Gastrocnemius medialis (tissue), 4 donors: Measurements from ENCODE around the gene FBLN2. TPM values are rescaled to one million over a fixed set of nuclear protein-coding genes. Genes with fewer than 3 reads are reported as not detected.
A peak's percentile ranks its signal among the peaks of the same experiment; 100 is the strongest.

Experiments
- ATAC-seq, 2 donors: fragments of 150-250 bp; one replicate each; pipeline ENCODE4 v1.9.1; 2016
- DNase-seq, 2 donors: peaks; one replicate each; pipeline ENCODE4 v3.0.0-alpha.2; 2019
- H3K27ac ChIP-seq, 4 donors: fragments of 200-600 bp; sonication (generic); 1 replicate in 1 of 4; 2 replicates in 3 of 4; pipeline ENCODE4 v1.5.1; 2016 to 2018; ENCODE audit warnings: mild to moderate bottlenecking in 2 of 4, moderate library complexity in 1 of 4
- H3K27me3 ChIP-seq, 3 donors: fragments of 200-600 bp; sonication (generic) in 2 of 3; 1 replicate in 1 of 3; 2 replicates in 2 of 3; pipeline versions ENCODE4 v1.5.1 to v1.6.0; 2016 to 2019; ENCODE audit warnings: mild to moderate bottlenecking in 1 of 3, moderate library complexity in 1 of 3
- H3K36me3 ChIP-seq, 2 donors: fragments of 200-600 bp; sonication (generic) in 1 of 2; one replicate each; pipeline ENCODE4 v1.5.1; 2017 to 2018
- H3K4me1 ChIP-seq, 2 donors: fragments of 200-600 bp; sonication (generic) in 1 of 2; one replicate each; pipeline ENCODE4 v1.5.1; 2016 to 2017; ENCODE audit warnings: mild to moderate bottlenecking in 2 of 2
- H3K4me3 ChIP-seq, 4 donors: fragments of 200-600 bp; sonication (generic) in 3 of 4; 1 replicate in 1 of 4; 2 replicates in 3 of 4; pipeline ENCODE4 v1.5.1; 2016 to 2019; ENCODE audit warnings: mild to moderate bottlenecking in 2 of 4
- H3K9me3 ChIP-seq, 3 donors: fragments of 200-600 bp; sonication (generic) in 2 of 3; 1 replicate in 1 of 3; 2 replicates in 2 of 3; pipeline ENCODE4 v1.5.1; 2016 to 2019
- CTCF ChIP-seq, 5 experiments: fragments of 450-650 bp in 3 of 5; fragments of 200-600 bp in 2 of 5; sonication (generic) in 2 of 5; IDR thresholded peaks in 4 of 5; conservative IDR thresholded peaks in 1 of 5; 1 replicate in 4 of 5; 2 replicates in 1 of 5; pipeline ENCODE4 v1.5.1; 2016 to 2019; ENCODE audit warnings: antibody characterized with exemption in 5 of 5, mild to moderate bottlenecking in 3 of 5, moderate library complexity in 3 of 5
- POLR2A ChIP-seq, 2 donors: fragments of 450-650 bp; IDR thresholded peaks; one replicate each; pipeline ENCODE4 v1.6.1; 2017; ENCODE audit warnings: antibody characterized with exemption in 2 of 2, mild to moderate bottlenecking in 2 of 2, moderate library complexity in 2 of 2
- in situ Hi-C, 4 donors: fragments of 200-750 bp; cut with MboI; loops; one replicate each; pipeline versions ENCODE4 v1.15.0 to v1.8.0; 2017; ENCODE audit warnings: low sequenced_read_pairs in 4 of 4
- intact Hi-C: fragments of 100-400 bp; cut with DNase I; formaldehyde crosslinking; loops from one replicate; pipeline ENCODE4 v1.15.1; 2023; ENCODE audit warnings: low total_unique reads
- total RNA-seq, 4 donors: library from RNA; depleted of rRNA; stranded (reverse); fragments of >200 nt; gene quantifications; one replicate each; pipeline versions ENCODE4 v1.1.0 to v1.2.3, GENCODE V29; 2016

The FBLN2 gene
- total RNA-seq, 4 donors from 2014 or later = 28.9 to 45.7 (median 34.0) TPM

GRCh38 chr3:13555753-13556152 lies 6.8 kb downstream of the FBLN2 start:
- Histone ChIP-seq H3K9me3 (no peaks in the 10 kb centered on the region), H3K4me3 (no peak overlapping the region), H3K27ac (peak overlapping the region; percentile 29 to 55 (median 46)), H3K4me1 (no peaks in the 10 kb centered on the region), H3K27me3 (peaks cover 0 to under 1% (median 0%) of the 10 kb centered on the region in 3 donors), H3K36me3 (no peaks in the 10 kb centered on the region)
- ATAC-seq (peak in 1 of 2 donors; percentile 53), DNase-seq (peak in 1 of 2 donors; percentile 62)
- intact Hi-C loops = no loop called here
- TF ChIP-seq CTCF (IDR thresholded peaks at IDR 0.05 in 4 of 5, conservative IDR thresholded peaks at IDR 0.05 in 1 of 5) = no peak
- TF ChIP-seq POLR2A (IDR thresholded peaks at IDR 0.05) = no peak
- in situ Hi-C loops = no loop called here

- Histone ChIP-seq H3K27me3 (no peaks in the 10 kb centered on the region), H3K9me3 (no peaks in the 10 kb centered on the region), H3K4me1 (no peaks in the 10 kb centered on the region), H3K4me3 (no peak overlapping the region), H3K36me3 (no peaks in the 10 kb centered on the region), H3K27ac (peak overlapping the region; percentile 29 to 55 (median 46))
- intact Hi-C loops (no loop called here), in situ Hi-C loops (no loop called here)
- TF ChIP-seq POLR2A (IDR thresholded peaks at IDR 0.05) = no peak
- TF ChIP-seq CTCF (IDR thresholded peaks at IDR 0.05 in 4 of 5, conservative IDR thresholded peaks at IDR 0.05 in 1 of 5) = no peak
- no peak for ATAC-seq
- DNase-seq = no peak
Measured at GRCh38 chr3:13556207-13556606, 7.3 kb downstream of the FBLN2 start.

- intact Hi-C loops (no loop called here), in situ Hi-C loops (no loop called here)
- H3K27ac ChIP-seq = peak overlapping the region; percentile 28 to 55 (median 49)
- no peaks in the 10 kb centered on the region for H3K9me3 ChIP-seq
- DNase-seq = no peak
- no peak for ATAC-seq
- TF ChIP-seq CTCF (IDR thresholded peaks at IDR 0.05 in 4 of 5, conservative IDR thresholded peaks at IDR 0.05 in 1 of 5) (no peak), POLR2A (IDR thresholded peaks at IDR 0.05) (no peak)
- H3K4me3 ChIP-seq = no peak overlapping the region
- H3K4me1 ChIP-seq = no peaks in the 10 kb centered on the region
- no peaks in the 10 kb centered on the region for H3K27me3 ChIP-seq
- no peaks in the 10 kb centered on the region for H3K36me3 ChIP-seq
Measured at GRCh38 chr3:13556917-13557316, 8.0 kb downstream of the FBLN2 start.

- H3K4me1 ChIP-seq = no peaks in the 10 kb centered on the region
- no peak for DNase-seq
- TF ChIP-seq CTCF (IDR thresholded peaks at IDR 0.05 in 4 of 5, conservative IDR thresholded peaks at IDR 0.05 in 1 of 5) (no peak), POLR2A (IDR thresholded peaks at IDR 0.05) (no peak)
- H3K9me3 ChIP-seq = no peaks in the 10 kb centered on the region
- intact Hi-C loops (no loop called here), in situ Hi-C loops (no loop called here)
- ATAC-seq = no peak
- peak overlapping the region in 3 of 4 donors; percentile 48 to 55 (median 50) for H3K27ac ChIP-seq
- no peaks in the 10 kb centered on the region for H3K36me3 ChIP-seq
- H3K4me3 ChIP-seq = no peak overlapping the region
- H3K27me3 ChIP-seq = no peaks in the 10 kb centered on the region
Measured at GRCh38 chr3:13557417-13557816, 8.5 kb downstream of the FBLN2 start.

- H3K27me3 ChIP-seq = no peaks in the 10 kb centered on the region
- no peak for TF ChIP-seq CTCF (IDR thresholded peaks at IDR 0.05 in 4 of 5, conservative IDR thresholded peaks at IDR 0.05 in 1 of 5)
- TF ChIP-seq POLR2A (IDR thresholded peaks at IDR 0.05) = no peak
- intact Hi-C loops = no loop called here
- no peak overlapping the region for H3K4me3 ChIP-seq
- no peaks in the 10 kb centered on the region for H3K36me3 ChIP-seq
- in situ Hi-C loops = no loop called here
- H3K4me1 ChIP-seq = no peaks in the 10 kb centered on the region
- ATAC-seq = no peak
- no peaks in the 10 kb centered on the region for H3K9me3 ChIP-seq
- no peak for DNase-seq
- peak overlapping the region in 3 of 4 donors; percentile 13 to 52 (median 16) for H3K27ac ChIP-seq
Measured at GRCh38 chr3:13557926-13558325, 9.0 kb downstream of the FBLN2 start.
